OCI-LY7 (cell line): ENCODE data around the gene ZC2HC1B.

Experiments used
- CTCF ChIP-seq: fragments of 200-600 bp; sonication (generic); conservative IDR thresholded peaks from 2 replicates; pipeline ENCODE4 v1.5.1; 2014; ENCODE audit warnings: mild to moderate bottlenecking, antibody characterized with exemption, low read length, moderate library complexity, mixed read lengths
- EZH2phosphoT487 ChIP-seq: fragments of 200-600 bp; sonication (generic); IDR thresholded peaks from 2 replicates; pipeline ENCODE4 v1.6.1; 2018; ENCODE audit warnings: low read depth, borderline replicate concordance, mild to moderate bottlenecking, mixed run types, antibody characterized with exemption, low read length, moderate library complexity, mixed read lengths

GRCh38 chr6:143941852-143942627 lies 77.8 kb downstream of the ZC2HC1B start:
- peak; percentile 74 for TF ChIP-seq CTCF
- TF ChIP-seq EZH2phosphoT487, result no peak
